SIG-M5 (cell line): ENCODE measurements around the gene SCN4B.

Source experiments
- DNase-seq: peaks from one replicate; lab custom pipeline; 2025; lab: John Stamatoyannopoulos, UW

The SCN4B gene

GRCh38 chr11:118099838-118100556 is 52.6 kb downstream of the SCN4B start:
- DNase-seq = no peak

GRCh38 chr11:118098996-118099837 is 53.4 kb downstream of the SCN4B start:
- no peak for DNase-seq

- no peak for DNase-seq
Measured at GRCh38 chr11:118095967-118096367, 56.7 kb downstream of the SCN4B start.

GRCh38 chr11:118095493-118095892 is 57.1 kb downstream of the SCN4B start:
- no peak for DNase-seq

- no peak for DNase-seq
Measured at GRCh38 chr11:118092907-118093571, 59.6 kb downstream of the SCN4B start.

- no peak for DNase-seq
Measured at GRCh38 chr11:118091690-118092089, 60.9 kb downstream of the SCN4B start.

- DNase-seq = no peak
Measured at GRCh38 chr11:118090545-118091162, 62.0 kb downstream of the SCN4B start.

- peak; percentile 26 for DNase-seq
Measured at GRCh38 chr11:118088531-118088930, 64.1 kb downstream of the SCN4B start.

GRCh38 chr11:118087931-118088330 is 64.7 kb downstream of the SCN4B start:
- DNase-seq = no peak

GRCh38 chr11:118086913-118087768 is 65.5 kb downstream of the SCN4B start, which contains the start of gene SMIM35:
SMIM35 (minus strand) TSS chr11:118086963; CDS start chr11:118086757, 206 bp downstream.
- DNase-seq = no peak

GRCh38 chr11:118084656-118085055 is 68.0 kb downstream of the SCN4B start:
- no peak for DNase-seq

- DNase-seq = peak; percentile 77
Measured at GRCh38 chr11:118084247-118084646, 68.4 kb downstream of the SCN4B start.
